Small intestine (tissue), 7 donors: ENCODE data around the gene CFH. TPM values are rescaled to one million over a fixed set of nuclear protein-coding genes. Genes with fewer than 3 reads are reported as not detected.
"Not testable (repeated sequence)": the region's sequence is repeated elsewhere in the genome, so short reads cannot be mapped to it uniquely, and the experiment has no call there.

ENCODE experiments used
- DNase-seq, 2 donors: peaks; one replicate each; pipeline versions ENCODE4 v3.0.0 to v3.0.0-alpha.2; 2013
- FAIRE-seq: peaks from 2 replicates; lab custom pipeline; 2012; peaks lifted over from hg19 to GRCh38; lab: Jason Lieb, UNC
- H3K27ac ChIP-seq, 3 donors: one replicate each; pipeline ENCODE4 v1.5.1; 2013; ENCODE audit warnings: low read length in 2 of 3, mild to moderate bottlenecking in 2 of 3, control low read depth in 1 of 3, inconsistent platforms in 1 of 3, low read depth in 1 of 3, moderate library complexity in 1 of 3
- H3K27me3 ChIP-seq, 3 donors: one replicate each; pipeline ENCODE4 v1.6.1; 2013; ENCODE audit warnings: low read length in 3 of 3, inconsistent platforms in 1 of 3; ENCODE audit not compliant: control insufficient read depth in 3 of 3, insufficient read depth in 3 of 3
- H3K36me3 ChIP-seq, 3 donors: one replicate each; pipeline ENCODE4 v1.6.1; 2013; ENCODE audit warnings: low read length in 3 of 3, inconsistent platforms in 1 of 3, low read depth in 1 of 3, mild to moderate bottlenecking in 1 of 3, moderate library complexity in 1 of 3; ENCODE audit not compliant: control insufficient read depth in 3 of 3, insufficient read depth in 2 of 3
- H3K4me1 ChIP-seq, 3 donors: one replicate each; pipeline ENCODE4 v1.6.1; 2013; ENCODE audit warnings: low read length in 2 of 3, inconsistent platforms in 1 of 3, low read depth in 1 of 3, mild to moderate bottlenecking in 1 of 3, moderate library complexity in 1 of 3; ENCODE audit not compliant: control insufficient read depth in 3 of 3, insufficient read depth in 2 of 3
- H3K4me3 ChIP-seq, 3 donors: one replicate each; pipeline ENCODE4 v1.5.1; 2013; ENCODE audit warnings: low read length in 3 of 3, control low read depth in 1 of 3, inconsistent platforms in 1 of 3, low read depth in 1 of 3, mild to moderate bottlenecking in 1 of 3, moderate library complexity in 1 of 3
- H3K9me3 ChIP-seq, 2 donors: one replicate each; pipeline ENCODE4 v1.6.1; 2013; ENCODE audit warnings: low read depth in 1 of 2, low read length in 1 of 2; ENCODE audit not compliant: control insufficient read depth in 2 of 2, insufficient read depth in 1 of 2
- WGBS, 3 donors: extraction: QIAGEN DNeasy Blood & Tissue Kit; methylation state at CpG; one replicate each; pipeline ENCODE4 v1.1.7; 2013; 5-methylcytosine and 5-hydroxymethylcytosine counted together
- polyA plus RNA-seq, 4 donors: library from polyadenylated mRNA; stranded (reverse) in 3 of 4; unstranded in 1 of 4; fragments of 200-250 nt in 3 of 4; fragments of 120-200 nt in 1 of 4; gene quantifications; one replicate each; pipeline versions ENCODE4 v1.2.1 to v1.2.3, GENCODE V29; 2013
- donor health status: healthy with polysubstance abuse.
- donor health status: control.
- donor health status: control.
- donor health status: Bipolar disorder and iron deficiency.
- donor health status: healthy.

The CFH gene
- polyA plus RNA-seq, 4 donors = 0.89 to 52.9 (median 8.1) TPM

- Histone ChIP-seq H3K4me1 (no peaks in the 10 kb centered on the region), H3K27me3 (no peaks in the 10 kb centered on the region), H3K27ac (no peak overlapping the region), H3K4me3 (no peak overlapping the region), H3K36me3 (no peaks in the 10 kb centered on the region), H3K9me3 (peaks cover 0 to 11% of the 10 kb centered on the region in 2 donors)
- no peak for DNase-seq
- whole genome bisulfite sequencing, 3 donors = 68 to 77% (median 75%) methylated on average over 2 of the region's 2 CpGs
- FAIRE-seq = no peak
Observed at GRCh38 chr1:196734460-196734859, 82.6 kb downstream of the CFH start.

- Histone ChIP-seq H3K4me1 (no peaks in the 10 kb centered on the region), H3K27ac (no peak overlapping the region), H3K36me3 (no peaks in the 10 kb centered on the region), H3K9me3 (peaks cover 0 to 12% of the 10 kb centered on the region in 2 donors), H3K27me3 (no peaks in the 10 kb centered on the region), H3K4me3 (no peak overlapping the region)
- DNase-seq = no peak
- FAIRE-seq = no peak
Observed at GRCh38 chr1:196738730-196739129, 86.9 kb downstream of the CFH start.

GRCh38 chr1:196743244-196743643 lies 91.4 kb downstream of the CFH start:
- H3K9me3 ChIP-seq = peaks cover 0 to 12% of the 10 kb centered on the region in 2 donors
- FAIRE-seq = peak; percentile 10
- H3K4me3 ChIP-seq, H3K27me3 ChIP-seq, H3K36me3 ChIP-seq, DNase-seq, H3K27ac ChIP-seq, H3K4me1 ChIP-seq: not testable (repeated sequence)
- 31 to 42% (median 33%) methylated on average over 6 of the region's 6 CpGs for WGBS, 3 donors

- not testable (repeated sequence) for H3K27me3 ChIP-seq, H3K4me3 ChIP-seq, H3K27ac ChIP-seq, H3K9me3 ChIP-seq, H3K4me1 ChIP-seq, DNase-seq, H3K36me3 ChIP-seq
- FAIRE-seq = peak; percentile 74
- 48 to 75% (median 50%) methylated on average over 4 of the region's 4 CpGs for whole genome bisulfite sequencing, 3 donors
Observed at GRCh38 chr1:196765019-196765740, 113.3 kb downstream of the CFH start.

GRCh38 chr1:196769823-196770222 lies 118.0 kb downstream of the CFH start:
- H3K9me3 ChIP-seq, H3K4me1 ChIP-seq, H3K36me3 ChIP-seq, H3K27me3 ChIP-seq, DNase-seq, H3K4me3 ChIP-seq, H3K27ac ChIP-seq, FAIRE-seq: not testable (repeated sequence)
- 85 to 93% (median 92%) methylated on average over 4 of the region's 4 CpGs for whole genome bisulfite sequencing, 3 donors

- Histone ChIP-seq H3K27ac (no peak overlapping the region), H3K27me3 (no peaks in the 10 kb centered on the region), H3K4me1 (no peaks in the 10 kb centered on the region), H3K4me3 (no peak overlapping the region), H3K36me3 (no peaks in the 10 kb centered on the region), H3K9me3 (no peaks in the 10 kb centered on the region)
- FAIRE-seq (no peak), DNase-seq (no peak)
- WGBS, 3 donors = 79 to 94% (median 93%) methylated on average over 1 of the region's 1 CpG
Observed at GRCh38 chr1:196773713-196774112, 121.9 kb downstream of the CFH start.

- Histone ChIP-seq H3K4me1 (no peaks in the 10 kb centered on the region), H3K27ac (no peak overlapping the region), H3K27me3 (no peaks in the 10 kb centered on the region), H3K9me3 (no peaks in the 10 kb centered on the region), H3K36me3 (no peaks in the 10 kb centered on the region), H3K4me3 (no peak overlapping the region)
- FAIRE-seq (no peak), DNase-seq (no peak)
- WGBS, 3 donors = 35 to 51% (median 39%) methylated on average over 2 of the region's 2 CpGs
Observed at GRCh38 chr1:196774175-196774574, 122.3 kb downstream of the CFH start.

- Histone ChIP-seq H3K36me3 (no peaks in the 10 kb centered on the region), H3K27me3 (no peaks in the 10 kb centered on the region), H3K4me3 (no peak within 1 kb of the TSS), H3K4me1 (no peaks in the 10 kb centered on the region), H3K9me3 (no peaks in the 10 kb centered on the region), H3K27ac (no peak within 1 kb of the TSS)
- DNase-seq (no peak), FAIRE-seq (no peak)
Observed at GRCh38 chr1:196774603-196775002, 122.8 kb downstream of the CFH start, which contains the start of gene CFHR3. Gene CFHR3 (plus strand): TSS chr1:196774840. CDS start chr1:196774887, 47 bp downstream.

GRCh38 chr1:196777603-196778002 lies 125.8 kb downstream of the CFH start:
- Histone ChIP-seq H3K9me3 (no peaks in the 10 kb centered on the region), H3K27me3 (no peaks in the 10 kb centered on the region), H3K36me3 (no peaks in the 10 kb centered on the region), H3K4me3 (no peak overlapping the region), H3K4me1 (no peaks in the 10 kb centered on the region), H3K27ac (no peak overlapping the region)
- DNase-seq = no peak
- WGBS, 3 donors = 85 to 91% (median 88%) methylated on average over 13 of the region's 13 CpGs
- no peak for FAIRE-seq
